ENCODE results near the gene RSAD1. TPM values are rescaled to one million over a fixed set of nuclear protein-coding genes. Genes with fewer than 3 reads are reported as not detected.

RSAD1 gene
- polyA plus RNA-seq (2013, experiment 1 of 2; ENCODE audit: insufficient read length) = 25.1 TPM
- polyA plus RNA-seq (2013, experiment 2 of 2; ENCODE audit: insufficient read length) = 25.6 TPM

GRCh38 chr17:50478391-50479381 is at the start of gene RSAD1:
Gene RSAD1 (plus strand): TSS chr17:50478860. CDS start chr17:50478885, 25 bp downstream.
- peak; percentile 90 for DNase-seq

- DNase-seq = no peak
These were observed 48.9 kb upstream of the RSAD1 start for GRCh38 chr17:50429793-50430192.

- no peak for DNase-seq
These were observed 47.6 kb upstream of the RSAD1 start for GRCh38 chr17:50430821-50431618.

GRCh38 chr17:50432125-50432762 is 46.4 kb upstream of the RSAD1 start:
- no peak for DNase-seq

- no peak for DNase-seq
These were observed 41.3 kb upstream of the RSAD1 start for GRCh38 chr17:50437409-50437808.

GRCh38 chr17:50439008-50439407 is 39.7 kb upstream of the RSAD1 start:
- no peak for DNase-seq

GRCh38 chr17:50440172-50440837 is 38.4 kb upstream of the RSAD1 start:
- DNase-seq = no peak

GRCh38 chr17:50440838-50441829 is 37.5 kb upstream of the RSAD1 start:
- DNase-seq = no peak

GRCh38 chr17:50443505-50443974 is 35.1 kb upstream of the RSAD1 start:
- peak; percentile 22 for DNase-seq

GRCh38 chr17:50444841-50445715 is 33.6 kb upstream of the RSAD1 start:
- DNase-seq = no peak

GRCh38 chr17:50445730-50446325 is 32.8 kb upstream of the RSAD1 start:
- no peak for DNase-seq

- no peak for DNase-seq
These were observed 30.6 kb upstream of the RSAD1 start for GRCh38 chr17:50447870-50448595.

GRCh38 chr17:50448643-50449042 is 30.0 kb upstream of the RSAD1 start:
- DNase-seq = no peak

- DNase-seq = no peak
These were observed 26.6 kb upstream of the RSAD1 start for GRCh38 chr17:50451943-50452629.

- no peak for DNase-seq
These were observed 25.9 kb upstream of the RSAD1 start for GRCh38 chr17:50452630-50453300.

GRCh38 chr17:50453901-50454300 is 24.8 kb upstream of the RSAD1 start:
- DNase-seq = no peak

- DNase-seq = no peak
These were observed 21.0 kb upstream of the RSAD1 start for GRCh38 chr17:50457621-50458020.

Data from fibroblast of skin of abdomen (primary cell).